Astrocyte (in vitro differentiated cells and primary cell): ENCODE results near the gene FCER1G.

Experiments
- EZH2 ChIP-seq: IDR thresholded peaks from 2 replicates; pipeline ENCODE4 v1.6.1; 2012; ENCODE audit warnings: mild to moderate bottlenecking, low read length, inconsistent platforms; ENCODE audit not compliant: insufficient read depth
- TF ChIP-seq, protein P1 (sequence below): IDR thresholded peaks from 2 replicates; pipeline ENCODE4 v1.5.1; 2011; ENCODE audit warnings: low read depth, mild to moderate bottlenecking, inconsistent platforms, low read length, moderate library complexity; ENCODE audit not compliant: insufficient read depth

- TF ChIP-seq, protein P1, sequence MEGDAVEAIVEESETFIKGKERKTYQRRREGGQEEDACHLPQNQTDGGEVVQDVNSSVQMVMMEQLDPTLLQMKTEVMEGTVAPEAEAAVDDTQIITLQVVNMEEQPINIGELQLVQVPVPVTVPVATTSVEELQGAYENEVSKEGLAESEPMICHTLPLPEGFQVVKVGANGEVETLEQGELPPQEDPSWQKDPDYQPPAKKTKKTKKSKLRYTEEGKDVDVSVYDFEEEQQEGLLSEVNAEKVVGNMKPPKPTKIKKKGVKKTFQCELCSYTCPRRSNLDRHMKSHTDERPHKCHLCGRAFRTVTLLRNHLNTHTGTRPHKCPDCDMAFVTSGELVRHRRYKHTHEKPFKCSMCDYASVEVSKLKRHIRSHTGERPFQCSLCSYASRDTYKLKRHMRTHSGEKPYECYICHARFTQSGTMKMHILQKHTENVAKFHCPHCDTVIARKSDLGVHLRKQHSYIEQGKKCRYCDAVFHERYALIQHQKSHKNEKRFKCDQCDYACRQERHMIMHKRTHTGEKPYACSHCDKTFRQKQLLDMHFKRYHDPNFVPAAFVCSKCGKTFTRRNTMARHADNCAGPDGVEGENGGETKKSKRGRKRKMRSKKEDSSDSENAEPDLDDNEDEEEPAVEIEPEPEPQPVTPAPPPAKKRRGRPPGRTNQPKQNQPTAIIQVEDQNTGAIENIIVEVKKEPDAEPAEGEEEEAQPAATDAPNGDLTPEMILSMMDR, result no peak
- no peak for TF ChIP-seq EZH2
Observed at GRCh38 chr1:161259345-161259702, 44.2 kb downstream of the FCER1G start.
